GM19035 (cell line): ENCODE measurements around the gene PRKCH.

Source experiments
- ATAC-seq: cut with Tn5 transposase; IDR thresholded peaks from one replicate; pipeline ENCODE4 v1.9.1; 2021; ENCODE audit not compliant: unreplicated experiment

The PRKCH gene

DNA sequence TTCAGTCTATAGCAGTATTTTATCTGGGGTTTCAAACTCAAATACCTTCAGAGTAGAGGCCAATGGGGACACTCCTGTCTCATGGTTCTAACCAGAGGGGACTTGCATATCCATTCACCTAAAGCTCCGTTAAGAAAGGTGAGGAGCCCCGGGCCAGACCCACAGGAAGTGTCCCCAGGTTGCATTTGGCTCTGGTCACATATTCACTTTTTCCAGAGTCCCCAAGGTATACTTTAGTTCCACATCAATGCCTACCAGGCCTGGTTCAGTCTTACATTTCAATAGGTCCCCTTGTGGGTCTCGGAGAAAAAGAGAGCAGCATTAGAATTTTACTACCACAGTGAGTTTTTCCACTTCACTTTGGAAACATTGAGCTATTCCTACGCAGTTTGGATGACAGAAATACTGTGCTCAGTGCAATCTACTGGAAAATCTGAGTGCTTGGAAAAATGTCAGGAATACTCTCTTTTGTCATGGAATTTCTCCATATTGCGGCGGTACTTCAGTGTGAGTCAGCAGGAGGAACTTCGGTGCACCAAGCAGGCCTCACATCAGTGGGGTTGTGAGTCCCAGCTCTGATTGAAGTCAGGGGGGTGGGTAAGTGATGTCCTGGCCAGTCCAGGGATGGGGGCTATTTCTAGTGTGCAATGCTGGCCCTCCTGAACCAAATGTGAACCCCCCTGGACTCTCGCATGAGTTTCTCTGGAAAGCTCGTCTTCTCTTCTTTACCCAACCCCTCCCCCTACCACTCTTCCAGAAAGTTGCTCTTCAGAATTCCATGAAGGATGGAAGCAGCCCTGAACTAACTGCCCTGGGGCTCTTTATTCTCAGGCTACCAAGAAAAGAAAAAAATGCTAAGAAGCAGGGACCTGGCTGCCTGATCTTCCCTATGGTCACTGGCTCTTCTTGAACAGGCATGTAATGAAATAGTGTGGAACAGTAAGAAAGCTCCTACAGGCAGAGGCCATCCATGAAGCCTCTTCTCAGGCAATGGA is 184.7 kb downstream of the PRKCH start:
- no peak for ATAC-seq

DNA sequence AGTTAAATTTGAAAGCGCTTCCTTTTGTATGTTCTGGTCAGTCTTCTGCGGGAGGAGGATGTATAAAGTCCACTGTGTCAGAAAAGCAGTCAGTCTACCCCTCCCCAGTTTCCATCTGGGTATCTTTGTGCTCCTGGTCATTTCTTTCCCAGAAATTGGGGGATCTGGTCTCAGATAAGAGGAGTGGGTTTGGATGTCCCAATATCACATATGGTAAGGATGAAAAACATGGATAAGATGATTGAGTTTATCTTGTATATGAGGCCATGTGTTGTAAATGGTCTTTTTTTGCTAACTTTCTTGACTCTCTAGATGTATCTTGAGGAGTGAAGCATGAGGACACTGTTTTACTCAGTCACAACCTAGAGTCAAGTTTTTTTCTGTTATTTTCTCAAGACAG is 187.1 kb downstream of the PRKCH start:
- no peak for ATAC-seq

DNA sequence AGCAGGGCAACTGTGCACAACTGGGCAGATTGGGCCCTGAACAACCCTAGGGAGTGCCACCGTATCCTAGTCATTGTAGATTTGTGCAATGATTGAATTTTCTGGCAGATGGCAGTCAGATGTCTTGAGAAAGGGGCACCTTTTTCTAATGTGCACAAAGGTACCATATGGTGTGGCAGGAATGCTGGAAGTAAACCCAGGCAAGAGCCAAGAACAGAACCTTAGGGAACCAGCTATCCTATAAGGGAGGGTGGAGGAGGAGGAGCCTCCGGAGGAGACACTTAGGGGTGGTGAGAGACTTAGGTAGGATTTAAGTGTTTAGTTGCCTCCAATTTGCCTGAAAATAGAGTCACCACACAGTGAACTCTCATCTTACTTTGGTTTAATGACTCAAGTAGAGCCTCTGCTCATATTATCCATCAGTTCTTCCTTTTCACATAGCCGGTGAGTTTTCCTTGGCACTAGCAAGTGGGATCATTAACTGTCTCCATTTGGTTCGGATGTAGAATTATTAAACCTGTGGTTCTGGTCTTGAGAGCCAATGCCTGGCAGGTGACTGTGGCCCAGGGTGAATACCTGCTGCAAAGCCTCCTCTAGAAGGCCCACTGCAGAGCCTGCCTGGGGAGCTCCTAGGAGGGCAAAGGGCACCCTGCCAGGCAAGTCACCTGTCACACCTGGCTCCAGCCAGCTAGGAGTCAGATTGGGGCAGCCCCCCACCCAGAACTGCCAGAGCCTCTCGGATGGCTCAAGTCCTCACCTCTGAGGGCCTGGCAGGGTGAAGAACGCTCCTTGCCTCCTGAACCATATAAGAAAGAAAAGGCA is 189.6 kb downstream of the PRKCH start:
- ATAC-seq: no peak

DNA sequence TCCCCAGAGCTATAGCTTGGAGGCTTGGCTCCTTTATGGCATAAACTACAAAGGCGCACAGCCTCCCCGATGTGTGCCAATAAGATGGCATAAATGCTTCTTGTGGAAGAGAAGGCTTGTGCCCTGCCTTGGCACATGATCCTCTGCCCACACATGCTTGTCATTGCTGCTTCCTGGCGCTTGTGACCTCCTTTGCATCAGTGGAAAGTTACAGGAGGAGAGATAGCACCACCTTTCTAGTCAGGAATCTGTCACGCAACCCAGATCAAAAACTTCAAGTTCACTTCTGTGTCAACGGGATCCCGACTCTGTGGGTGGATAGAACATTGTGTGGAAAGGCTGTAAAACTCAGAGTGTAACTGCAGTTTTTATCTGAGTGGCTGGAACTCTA is 190.2 kb downstream of the PRKCH start:
- no peak for ATAC-seq

DNA sequence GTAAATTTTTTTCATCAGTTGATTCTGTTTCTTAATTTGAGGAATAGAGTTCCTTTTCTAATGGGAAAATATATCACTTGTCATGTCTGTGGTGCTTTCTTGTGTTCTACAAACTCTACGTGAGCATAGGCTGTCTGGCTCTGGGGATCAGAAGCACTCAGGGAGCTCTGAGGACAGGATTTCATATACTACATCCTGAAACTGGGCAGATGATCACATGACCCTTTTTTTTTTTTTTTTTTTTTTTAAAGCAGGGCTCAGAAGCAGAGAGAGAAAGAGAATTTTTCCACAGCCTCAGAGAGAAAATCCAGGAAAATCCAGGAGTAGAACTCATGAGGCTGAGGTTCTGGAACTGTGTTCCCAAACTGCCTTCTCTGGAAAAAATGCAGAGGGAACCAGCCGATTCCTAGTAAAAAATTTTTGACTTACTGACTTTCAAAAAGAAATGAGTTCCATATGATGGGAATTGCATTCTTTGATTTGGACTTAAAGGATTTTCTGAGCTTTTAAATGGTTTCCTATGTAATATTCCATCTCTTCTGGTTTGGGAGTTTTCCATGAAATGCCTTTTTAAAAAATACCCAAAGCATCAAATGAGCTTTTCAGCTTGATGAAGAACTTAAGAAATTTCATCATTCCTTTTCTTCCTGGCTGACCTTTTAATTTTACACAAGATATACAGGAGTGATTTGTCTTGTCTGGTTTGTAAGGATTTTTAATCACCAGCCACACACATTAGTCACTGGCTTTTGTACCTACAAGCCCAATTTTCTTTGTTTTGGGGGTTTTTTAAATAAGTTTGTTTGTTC is 190.9 kb downstream of the PRKCH start:
- no peak for ATAC-seq

DNA sequence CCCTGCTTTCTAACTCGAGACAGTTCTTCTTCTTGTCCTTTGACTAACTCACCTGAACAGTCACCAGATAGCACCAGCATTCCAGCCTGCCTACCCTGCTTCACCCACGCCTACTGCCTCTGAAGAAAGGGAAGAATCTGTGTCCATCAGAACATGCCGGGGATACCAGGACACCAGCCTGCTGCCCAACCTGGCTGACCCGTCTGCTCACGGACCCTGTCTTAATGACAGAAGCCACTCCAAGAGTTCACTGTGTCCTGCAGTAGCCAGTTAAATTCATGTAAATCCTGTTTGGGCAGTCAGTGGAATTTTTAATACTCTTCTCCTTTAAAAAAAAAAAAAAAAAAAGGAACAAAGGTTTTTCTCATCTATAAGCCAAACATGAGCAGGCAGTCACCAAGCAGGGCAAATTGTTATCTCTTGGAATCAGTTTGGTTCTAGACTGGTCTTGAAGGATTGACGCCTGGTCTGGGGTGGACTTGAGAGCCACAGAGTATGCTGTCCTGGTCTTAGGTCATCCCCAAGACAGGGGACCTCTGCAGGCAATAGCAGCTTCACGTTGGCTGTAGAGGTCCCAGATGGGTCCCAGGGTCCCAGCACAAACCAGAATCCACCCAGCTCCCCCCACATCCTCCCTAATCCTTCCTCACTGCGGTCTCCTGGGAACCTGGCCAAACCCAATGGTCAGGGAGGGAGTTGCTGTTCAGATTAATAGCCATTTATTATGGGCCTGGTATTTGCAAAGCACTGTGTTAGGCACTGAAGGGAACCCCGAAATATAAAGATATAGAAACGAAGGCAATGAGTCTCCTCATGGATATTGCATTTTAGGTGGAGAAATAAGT is 192.8 kb downstream of the PRKCH start:
- no peak for ATAC-seq

DNA sequence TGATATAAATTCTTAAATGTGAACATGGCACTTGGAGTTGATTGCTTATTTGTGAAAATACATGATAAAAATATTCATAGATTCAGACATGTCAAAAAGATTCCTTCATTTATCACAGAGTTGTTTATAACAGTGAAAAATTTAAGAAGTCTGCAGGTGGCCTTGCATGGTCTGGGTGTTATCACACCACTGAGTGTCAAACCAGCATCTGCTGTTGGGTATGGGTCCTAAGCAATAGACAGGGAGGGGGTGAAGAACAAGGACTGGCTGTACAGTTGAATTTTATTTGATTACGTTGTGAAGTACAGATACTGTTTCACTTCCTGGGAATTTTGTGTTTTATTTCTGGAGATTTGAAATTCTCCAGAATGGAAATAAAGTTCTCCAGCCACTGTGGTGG is 193.5 kb downstream of the PRKCH start:
- no peak for ATAC-seq

DNA sequence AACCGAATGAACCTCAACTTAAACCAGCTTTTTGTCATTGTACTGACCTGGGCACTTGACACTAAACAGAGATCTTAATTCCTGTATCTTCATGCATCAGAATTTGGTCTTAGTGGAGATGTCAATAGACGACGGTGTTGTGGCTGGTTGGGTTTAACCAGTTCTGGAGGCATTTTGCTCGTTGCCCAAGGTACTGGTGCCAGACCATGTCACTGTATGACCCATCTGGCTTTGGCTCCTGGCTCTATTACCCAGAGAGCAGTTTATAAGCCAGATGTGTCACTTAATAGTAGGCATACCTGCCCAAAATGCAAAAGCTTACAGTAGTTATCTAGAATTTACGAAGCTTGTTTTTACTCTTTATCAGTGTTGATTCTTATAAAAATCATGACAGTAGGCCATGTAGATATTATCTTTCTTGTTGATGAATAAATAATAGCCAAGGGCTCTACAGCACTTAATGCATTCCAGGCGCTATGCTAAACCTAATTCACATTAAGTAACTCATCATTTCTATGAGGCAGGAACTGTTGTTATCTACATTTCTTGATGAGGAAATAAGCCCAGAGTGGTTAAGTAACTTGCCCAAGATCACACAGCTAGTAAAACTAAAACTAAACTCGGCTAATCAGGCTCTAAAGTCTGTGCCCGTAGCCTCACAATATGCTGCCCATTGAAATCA is 194.2 kb downstream of the PRKCH start:
- ATAC-seq: no peak

DNA sequence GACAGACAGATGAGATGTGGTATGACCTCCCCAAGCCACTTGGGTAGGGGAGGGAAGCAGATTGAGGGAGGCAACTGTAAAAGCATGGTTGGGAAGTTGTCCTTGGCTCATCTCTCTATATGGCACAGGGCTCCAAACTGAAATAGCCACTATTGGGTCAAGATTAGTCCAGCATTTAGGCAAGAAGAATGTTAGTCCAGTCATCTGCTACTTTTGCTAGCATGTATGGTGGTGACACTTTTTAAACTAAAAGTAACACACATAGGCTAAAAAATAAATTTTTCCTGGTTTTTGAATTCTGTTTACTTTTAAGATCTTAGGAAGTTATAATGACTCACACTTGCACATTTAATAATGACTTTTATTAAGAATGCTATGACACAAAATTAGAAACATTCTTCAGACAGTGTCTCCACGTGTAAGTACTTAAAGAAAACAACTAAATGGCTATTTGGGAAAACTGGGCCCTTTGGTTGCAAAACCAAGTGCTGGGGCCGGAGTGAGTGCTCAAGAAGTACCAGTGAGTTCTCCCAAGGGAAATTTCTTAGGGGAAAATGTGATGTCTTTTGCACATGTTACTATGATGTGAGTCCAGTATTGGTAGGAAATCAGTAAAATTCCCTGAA is 194.9 kb downstream of the PRKCH start:
- ATAC-seq: no peak

DNA sequence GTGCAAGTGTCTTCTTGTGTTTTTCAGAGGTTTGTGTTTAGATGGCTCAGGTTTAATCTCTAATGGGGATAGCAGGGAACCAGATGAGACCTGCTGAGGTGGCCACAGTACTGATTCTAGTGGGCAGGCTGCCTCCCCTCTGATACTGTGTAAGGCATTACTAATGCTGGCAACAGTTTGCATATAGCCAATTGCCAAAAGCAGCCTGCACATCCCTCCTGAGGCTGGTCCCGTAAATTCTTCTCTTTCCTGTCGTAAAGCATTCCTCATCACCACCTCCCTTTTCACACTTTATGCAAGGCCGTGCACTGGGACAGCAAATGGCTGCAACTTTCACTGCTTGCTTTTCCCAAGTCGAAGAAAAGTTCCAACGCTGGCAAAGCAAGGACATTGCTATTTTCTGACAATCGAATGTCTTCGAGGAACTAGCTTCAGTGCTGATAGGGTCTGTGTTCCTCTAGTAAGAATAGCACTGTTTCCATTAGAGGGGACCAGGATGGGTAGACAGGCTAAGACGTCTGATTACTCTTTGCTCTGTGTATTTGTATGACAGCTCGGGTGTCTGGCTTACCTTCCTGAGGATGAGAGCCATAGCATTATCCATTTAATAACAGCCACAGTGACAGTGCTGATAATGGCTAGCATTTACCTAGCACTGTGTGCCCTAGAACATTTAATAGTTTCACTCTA is 195.7 kb downstream of the PRKCH start:
- ATAC-seq: no peak

DNA sequence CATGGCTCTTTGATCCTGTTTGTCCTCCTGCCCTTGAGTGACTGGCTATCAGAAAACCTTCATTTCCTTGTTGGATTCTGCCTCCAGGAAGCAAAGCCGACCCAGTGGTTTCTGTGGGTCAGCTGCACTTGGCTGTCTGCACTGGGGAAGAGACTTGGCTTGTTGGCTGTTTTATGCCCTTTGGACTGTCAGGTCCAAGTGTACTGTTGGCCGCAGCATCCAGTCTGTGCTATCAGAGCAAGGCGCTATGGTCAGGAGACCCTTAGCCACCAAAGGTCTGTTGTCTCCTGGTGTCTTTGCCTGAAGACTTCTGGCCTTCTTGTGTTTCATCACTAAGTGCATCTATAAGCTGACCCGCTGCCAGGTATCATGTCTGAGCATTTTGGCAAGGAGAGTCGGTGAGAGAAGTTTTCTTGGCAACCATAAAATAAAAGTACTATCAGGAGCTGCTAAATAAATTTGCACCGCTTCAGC is 196.6 kb downstream of the PRKCH start:
- ATAC-seq: no peak

DNA sequence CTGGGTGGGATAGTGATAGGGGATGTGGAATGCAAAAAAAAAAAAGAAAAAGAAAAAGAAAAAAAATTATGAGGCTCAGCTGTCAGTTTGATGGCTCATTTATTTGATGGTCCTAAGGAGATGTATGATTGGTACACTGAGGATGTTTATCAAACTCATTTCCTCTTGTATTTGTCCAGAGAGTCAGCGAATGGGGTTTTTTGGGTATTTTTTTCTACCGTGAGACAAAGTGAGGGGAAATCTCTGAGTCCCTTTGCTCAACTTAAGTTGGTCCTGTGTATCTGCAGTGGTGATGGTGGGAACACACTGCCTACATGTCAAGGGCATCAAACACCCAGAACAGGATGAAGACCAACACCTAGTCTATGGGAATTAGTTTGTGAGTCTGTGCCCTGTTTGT is 197.0 kb downstream of the PRKCH start:
- peak; percentile 69 for ATAC-seq

DNA sequence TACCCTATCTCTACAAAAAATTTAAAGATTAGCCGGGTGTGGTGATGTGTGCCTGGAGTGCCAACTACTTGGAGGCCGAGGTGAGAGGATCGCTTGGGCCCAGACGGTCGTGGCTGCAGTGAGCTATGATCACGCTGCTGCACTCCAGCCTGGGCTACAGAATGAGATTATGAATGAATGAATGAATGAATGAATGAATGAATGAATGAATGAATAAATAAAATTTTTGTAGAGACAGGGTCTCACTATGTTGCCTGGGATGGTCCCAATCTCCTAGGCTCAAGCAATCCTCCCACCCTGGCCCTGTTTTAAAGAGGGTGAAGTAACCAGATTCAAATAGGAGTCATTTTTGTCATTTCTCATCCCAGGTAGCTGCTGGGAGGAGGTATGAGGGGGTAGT is 197.7 kb downstream of the PRKCH start:
- no peak for ATAC-seq

DNA sequence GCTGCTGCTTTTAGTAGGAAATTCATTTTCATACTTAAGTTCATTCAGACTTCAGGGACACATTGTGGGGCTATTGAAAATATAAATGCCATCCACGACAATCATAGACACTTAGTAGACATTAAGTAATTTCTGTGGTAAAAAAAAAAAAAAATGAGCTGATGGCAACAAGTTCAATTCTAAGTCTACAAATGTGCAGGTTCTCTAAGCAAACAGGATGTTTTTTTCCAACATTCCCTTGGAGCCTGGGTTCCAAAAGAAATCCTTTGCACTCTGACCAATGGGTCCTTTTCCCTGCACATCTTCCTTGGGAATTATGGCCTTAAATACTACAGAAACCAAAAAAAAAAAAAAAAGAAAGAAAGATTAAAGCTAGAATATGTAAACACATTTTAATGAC is 198.4 kb downstream of the PRKCH start:
- no peak for ATAC-seq

DNA sequence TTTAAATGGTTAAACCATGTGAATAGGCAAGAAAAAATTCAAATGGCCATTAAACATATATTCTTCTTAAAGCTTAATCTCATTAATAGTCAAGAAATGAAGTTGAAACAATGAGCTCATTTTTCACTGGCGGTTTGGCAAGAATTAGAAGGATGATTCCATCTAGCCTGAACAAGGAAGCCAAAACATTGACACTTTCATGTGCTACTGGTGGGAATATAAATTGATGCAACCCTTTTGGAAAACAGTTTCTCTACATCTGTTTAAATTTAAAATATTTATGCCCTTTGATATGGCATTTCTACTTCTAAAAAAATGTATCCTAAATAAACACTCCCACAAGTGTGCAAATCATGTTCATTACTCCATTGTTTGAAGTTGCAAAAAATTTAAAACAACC is 199.2 kb downstream of the PRKCH start:
- ATAC-seq: no peak

DNA sequence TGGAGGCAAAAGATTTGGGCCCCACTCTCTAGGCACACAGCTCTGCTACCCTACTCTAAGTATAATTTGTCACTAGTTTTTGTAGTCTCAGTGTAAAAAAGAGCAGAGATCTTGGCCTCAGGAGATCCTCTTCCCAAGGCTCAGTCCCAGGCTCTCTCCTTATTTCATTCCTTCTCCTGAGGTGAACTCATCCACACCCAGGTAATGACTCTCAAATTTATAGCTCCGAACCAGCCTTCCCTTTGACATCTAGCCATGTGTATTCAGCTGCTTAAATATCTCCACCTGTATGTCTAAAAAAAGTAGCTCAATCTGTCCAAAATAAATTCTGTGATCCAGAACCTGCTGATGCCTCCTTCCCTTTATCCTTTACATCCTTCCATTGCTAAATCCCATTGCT is 200.4 kb downstream of the PRKCH start:
- ATAC-seq: no peak

DNA sequence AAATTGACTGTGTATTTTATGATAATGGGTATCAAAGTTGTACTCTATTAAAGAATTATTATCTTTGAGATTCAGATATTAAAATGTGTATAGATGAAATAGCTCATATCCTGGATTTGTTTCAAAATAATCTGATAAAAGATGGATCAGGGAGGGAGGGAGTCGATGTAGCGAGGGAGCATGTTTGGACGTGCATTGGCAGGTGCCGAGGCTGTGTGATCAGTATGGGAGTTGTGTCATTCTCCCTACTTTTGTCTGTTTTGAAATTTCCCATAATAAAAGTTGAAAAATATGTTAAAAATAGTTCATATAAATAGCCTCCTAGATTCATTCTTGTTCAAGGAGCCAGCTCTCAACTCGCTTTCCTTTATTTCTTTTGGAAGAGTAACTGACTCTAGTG is 202.4 kb downstream of the PRKCH start:
- no peak for ATAC-seq

DNA sequence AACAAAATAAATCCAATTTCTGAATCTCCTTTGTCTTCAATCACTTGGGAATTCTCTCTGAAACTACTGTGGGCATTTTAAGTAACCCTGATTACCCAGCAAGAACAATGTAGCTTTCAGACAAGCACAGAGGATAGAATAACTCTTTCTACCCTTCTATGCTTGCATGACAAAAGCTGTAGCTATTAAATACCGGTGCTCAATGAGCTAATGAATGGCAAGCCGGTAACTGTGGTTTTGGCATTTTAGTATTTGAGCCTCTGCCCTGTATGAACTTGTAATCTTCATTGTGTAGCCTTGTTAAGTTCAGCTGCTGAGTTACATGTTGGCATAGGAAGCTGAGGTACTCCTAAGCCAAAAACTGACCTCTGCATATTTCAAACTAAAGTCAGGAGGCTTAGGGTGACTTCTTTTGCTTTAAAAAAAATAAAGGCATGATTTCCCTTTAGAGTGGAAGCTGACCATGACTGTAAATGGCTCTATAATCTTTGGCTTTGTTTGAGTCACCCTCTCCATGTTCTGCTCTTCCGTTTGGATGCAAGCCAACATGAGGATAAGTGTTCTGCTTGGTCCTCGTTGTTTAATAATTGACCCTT is 202.9 kb downstream of the PRKCH start:
- ATAC-seq: no peak
